Activated naive CD4-positive, alpha-beta T cell treated with anti-CD3 and anti-CD28 coated beads for 36 hours (primary cell): ENCODE results near the gene DOK1. TPM values are rescaled to one million over a fixed set of nuclear protein-coding genes. Genes with fewer than 3 reads are reported as not detected.

ENCODE experiments used
- CTCF ChIA-PET: fragments of 350-600 bp; sonication (Branson Sonifier 250); formaldehyde crosslinking; loops from one replicate; lab custom pipeline; 2021; ENCODE audit warnings: antibody characterized with exemption; lab: Charles Lee
- DNase-seq: peaks from one replicate; pipeline ENCODE4 v3.0.0-alpha.2; 2020
- H3K27ac Mint-ChIP-seq: one replicate; pipeline ENCODE4 v1.8.0; 2021; ENCODE audit warnings: mild to moderate bottlenecking, mixed read lengths
- H3K27me3 Mint-ChIP-seq: one replicate; pipeline ENCODE4 v1.8.0; 2021; ENCODE audit warnings: low read depth, mixed read lengths
- H3K36me3 Mint-ChIP-seq: one replicate; pipeline ENCODE4 v1.8.0; 2021; ENCODE audit warnings: low read depth, mixed read lengths
- H3K4me1 Mint-ChIP-seq: one replicate; pipeline ENCODE4 v1.8.0; 2021; ENCODE audit warnings: low read depth, mixed read lengths
- H3K4me3 Mint-ChIP-seq: one replicate; pipeline ENCODE4 v1.8.0; 2021; ENCODE audit warnings: mild to moderate bottlenecking, moderate library complexity, mixed read lengths
- H3K9me3 Mint-ChIP-seq: one replicate; pipeline ENCODE4 v1.8.0; 2021; ENCODE audit warnings: mixed read lengths
- intact Hi-C: fragments of 100-400 bp; cut with micrococcal nuclease; formaldehyde crosslinking; loops from one replicate; pipeline ENCODE4 v1.15.1; 2023
- total RNA-seq, 2 experiments: library from RNA; stranded (reverse); gene quantifications; one replicate each; pipeline ENCODE4 v1.2.3, GENCODE V29; 2021

Gene DOK1
- total RNA-seq, 2 experiments from 2014 or later: 12.3 to 13.2 TPM

DNA sequence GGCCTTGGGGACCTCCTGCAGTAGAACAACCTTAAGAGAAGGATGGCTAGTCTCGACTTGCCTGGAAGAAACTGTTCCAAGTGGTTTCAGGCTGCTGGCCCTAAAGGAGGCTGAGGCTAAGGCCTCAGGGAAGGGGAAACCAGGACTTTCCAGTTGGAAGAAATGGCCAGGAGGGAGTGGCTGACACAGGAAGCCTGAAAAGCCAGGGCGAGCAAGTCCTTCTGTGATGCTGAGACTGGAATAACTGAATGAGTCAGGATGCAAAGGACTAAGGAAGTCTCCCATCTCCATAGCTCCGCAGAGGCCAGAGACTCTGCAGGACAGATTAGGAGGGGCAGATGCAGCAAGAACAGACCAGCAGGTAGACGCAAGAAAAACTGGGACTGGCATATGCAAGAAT lies 17.4 kb upstream of the DOK1 start:
- Mint-ChIP-seq H3K36me3 (peaks cover 6% of the 10 kb centered on the region), H3K27me3 (peaks cover 14% of the 10 kb centered on the region), H3K4me3 (no peak overlapping the region), H3K27ac (no peak overlapping the region), H3K4me1 (peaks cover under 1% of the 10 kb centered on the region), H3K9me3 (no peaks in the 10 kb centered on the region)
- intact Hi-C loops: loop anchor here (10.0 kb wide), 1 partner anchor 712 kb away; the partner anchor contains the start of gene STAMBP
- CTCF ChIA-PET: no interaction called here
- DNase-seq: no peak

DNA sequence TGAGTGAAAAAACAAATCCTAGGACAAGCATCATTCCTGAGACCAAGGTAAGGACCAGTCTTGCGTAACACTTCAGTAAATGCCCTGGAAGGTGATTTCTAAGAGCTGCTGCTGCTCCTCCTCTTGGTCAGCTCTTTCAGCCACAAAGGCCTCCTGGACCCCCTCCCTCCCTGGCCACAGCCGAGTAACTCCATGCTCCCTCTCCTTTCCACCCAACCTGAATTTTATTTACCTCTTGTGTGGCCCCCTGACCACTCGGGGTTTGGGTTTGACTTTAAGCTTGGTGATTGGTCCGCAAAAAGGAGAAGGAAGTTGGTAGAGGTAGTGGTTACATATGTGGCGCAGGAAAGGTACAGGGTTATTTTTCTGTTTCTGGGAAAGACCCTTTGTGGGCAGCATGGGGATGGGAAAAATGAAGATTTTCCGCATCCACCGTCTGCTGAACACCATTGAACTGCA lies 15.6 kb upstream of the DOK1 start:
- no peak overlapping the region for H3K27ac Mint-ChIP-seq
- DNase-seq: no peak
- no peaks in the 10 kb centered on the region for H3K36me3 Mint-ChIP-seq

DNA sequence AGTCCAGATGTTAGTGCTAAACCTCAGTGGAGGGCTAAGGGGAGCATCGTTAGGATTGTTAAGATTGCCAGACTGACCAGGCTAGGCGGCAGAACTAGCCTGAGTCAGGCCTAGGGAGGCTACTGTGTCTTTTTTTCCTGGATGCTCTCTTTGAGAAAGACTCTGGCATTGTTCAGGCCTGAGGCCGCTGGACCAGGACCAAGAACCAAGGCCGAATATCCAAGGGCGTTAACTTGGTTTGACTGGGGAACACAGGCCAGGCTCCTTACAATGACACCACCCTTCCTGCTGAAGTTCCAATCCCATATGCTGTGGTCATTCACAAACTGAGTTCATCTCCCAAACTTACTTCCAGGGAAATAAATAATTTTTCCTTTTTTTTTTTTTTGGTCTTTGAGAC lies 14.2 kb upstream of the DOK1 start:
- no peak overlapping the region for H3K4me3 Mint-ChIP-seq
- CTCF ChIA-PET: interaction anchor here (1.8 to 2.6 kb wide), 2 partner anchors 46 to 57 kb away, joined by 4 to 10 read pairs; partner anchors contain the start of genes CCDC142 and TTC31
- intact Hi-C loops: no loop called here
- H3K9me3 Mint-ChIP-seq: no peaks in the 10 kb centered on the region
- DNase-seq: no peak
- H3K36me3 Mint-ChIP-seq: no peaks in the 10 kb centered on the region
- H3K27me3 Mint-ChIP-seq: peaks cover 27% of the 10 kb centered on the region
- H3K4me1 Mint-ChIP-seq: no peaks in the 10 kb centered on the region
- no peak overlapping the region for H3K27ac Mint-ChIP-seq

More for the DNA sequence above, 15.6 kb upstream of the DOK1 start:
- intact Hi-C loops: loop anchor here (10.0 kb wide), 1 partner anchor 714 kb away; the partner anchor contains the start of gene STAMBP
- CTCF ChIA-PET: interaction anchor here (1.0 to 2.6 kb wide), 4 partner anchors 10 to 56 kb away, joined by 3 to 10 read pairs (median 4); partner anchors contain the start of genes AUP1, CCDC142 and TTC31
- no peak overlapping the region for H3K4me3 Mint-ChIP-seq
- peaks cover 25% of the 10 kb centered on the region for H3K27me3 Mint-ChIP-seq
- H3K9me3 Mint-ChIP-seq: no peaks in the 10 kb centered on the region
- H3K4me1 Mint-ChIP-seq: no peaks in the 10 kb centered on the region

DNA sequence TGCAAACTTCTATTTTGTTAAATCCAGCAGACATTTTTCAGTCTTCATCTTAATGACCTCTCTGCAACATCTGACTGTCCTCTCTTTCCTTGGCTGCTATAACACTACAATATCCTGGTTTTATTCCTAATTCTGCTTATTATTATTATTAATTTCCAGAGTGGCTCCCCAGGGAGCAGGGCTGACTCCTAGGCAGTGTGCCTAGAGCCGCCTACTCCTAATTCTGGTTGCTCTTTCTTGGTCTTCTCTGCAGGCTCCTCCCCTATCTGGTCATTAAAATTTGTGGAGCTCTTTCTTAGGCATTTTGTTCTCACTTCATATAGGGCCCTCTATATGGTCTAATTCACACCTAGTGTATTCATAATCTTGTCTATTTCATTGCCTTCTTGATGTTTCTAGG lies 11.5 kb upstream of the DOK1 start:
- CTCF ChIA-PET: interaction anchor here (0.7 to 2.6 kb wide), 4 partner anchors 9 to 151 kb away, joined by 3 to 22 read pairs (median 4); no protein-coding TSS in a partner anchor
- Mint-ChIP-seq H3K27ac (no peak overlapping the region), H3K27me3 (peaks cover 37% of the 10 kb centered on the region), H3K4me3 (no peak overlapping the region), H3K9me3 (no peaks in the 10 kb centered on the region), H3K4me1 (no peaks in the 10 kb centered on the region), H3K36me3 (no peaks in the 10 kb centered on the region)
- DNase-seq: no peak
- intact Hi-C loops: no loop called here

DNA sequence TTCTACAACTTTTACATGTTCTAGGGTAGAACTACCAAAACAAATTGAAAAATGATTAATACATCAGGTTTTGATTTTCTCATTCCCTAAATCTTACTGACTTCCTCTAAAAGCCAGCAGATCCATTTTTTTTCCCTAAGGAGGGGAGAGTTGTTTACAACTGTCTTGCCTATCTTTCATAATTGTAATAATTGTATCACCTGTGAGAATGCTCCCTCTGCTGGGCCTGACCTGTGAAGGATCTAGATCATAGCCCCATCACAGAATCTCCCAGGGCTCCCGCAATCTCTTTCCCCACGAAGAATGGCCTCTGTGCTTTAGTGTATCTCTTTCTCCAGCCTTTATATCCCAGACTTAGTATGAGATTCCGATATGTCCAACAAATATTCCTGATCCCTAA lies 9.9 kb upstream of the DOK1 start:
- Mint-ChIP-seq H3K36me3 (no peaks in the 10 kb centered on the region), H3K4me1 (peaks cover 3% of the 10 kb centered on the region), H3K4me3 (no peak overlapping the region), H3K27me3 (peaks cover 35% of the 10 kb centered on the region), H3K27ac (no peak overlapping the region), H3K9me3 (no peaks in the 10 kb centered on the region)
- CTCF ChIA-PET: interaction anchor here (0.6 to 2.7 kb wide), 7 partner anchors 12 to 76 kb away, joined by 3 to 22 read pairs (median 3); no protein-coding TSS in a partner anchor
- peak; percentile 48 for DNase-seq
- intact Hi-C loops: loop anchor here (1.0 kb wide), 1 partner anchor 61 kb away; the partner anchor contains the start of gene TTC31

DNA sequence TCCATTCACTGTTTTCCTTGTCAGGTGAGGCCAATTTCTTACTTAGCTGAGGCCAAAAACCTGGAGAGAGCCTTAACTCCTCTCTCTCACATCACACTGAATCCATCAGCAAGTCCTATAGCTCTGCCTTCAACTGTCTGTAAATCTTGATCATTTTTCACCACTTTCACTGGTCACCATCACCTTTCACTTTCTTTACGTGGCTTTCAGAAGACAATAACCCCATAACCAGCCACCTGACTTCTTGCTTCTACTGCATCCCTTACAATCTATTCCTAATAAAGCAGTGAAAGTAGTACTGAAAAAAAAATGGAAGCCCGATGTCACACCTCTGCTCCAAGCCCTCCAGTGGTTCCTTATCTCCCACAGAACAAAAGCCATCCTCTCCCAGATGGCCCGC lies 8.5 kb upstream of the DOK1 start:
- H3K36me3 Mint-ChIP-seq: peaks cover 1% of the 10 kb centered on the region
- no peaks in the 10 kb centered on the region for H3K9me3 Mint-ChIP-seq
- DNase-seq: no peak
- H3K27ac Mint-ChIP-seq: no peak overlapping the region
- peaks cover 41% of the 10 kb centered on the region for H3K27me3 Mint-ChIP-seq
- CTCF ChIA-PET: interaction anchor here (0.8 to 2.7 kb wide), 3 partner anchors 13 to 41 kb away, joined by 3 to 8 read pairs (median 4); no protein-coding TSS in a partner anchor
- peaks cover 3% of the 10 kb centered on the region for H3K4me1 Mint-ChIP-seq
- intact Hi-C loops: no loop called here
- no peak overlapping the region for H3K4me3 Mint-ChIP-seq

DNA sequence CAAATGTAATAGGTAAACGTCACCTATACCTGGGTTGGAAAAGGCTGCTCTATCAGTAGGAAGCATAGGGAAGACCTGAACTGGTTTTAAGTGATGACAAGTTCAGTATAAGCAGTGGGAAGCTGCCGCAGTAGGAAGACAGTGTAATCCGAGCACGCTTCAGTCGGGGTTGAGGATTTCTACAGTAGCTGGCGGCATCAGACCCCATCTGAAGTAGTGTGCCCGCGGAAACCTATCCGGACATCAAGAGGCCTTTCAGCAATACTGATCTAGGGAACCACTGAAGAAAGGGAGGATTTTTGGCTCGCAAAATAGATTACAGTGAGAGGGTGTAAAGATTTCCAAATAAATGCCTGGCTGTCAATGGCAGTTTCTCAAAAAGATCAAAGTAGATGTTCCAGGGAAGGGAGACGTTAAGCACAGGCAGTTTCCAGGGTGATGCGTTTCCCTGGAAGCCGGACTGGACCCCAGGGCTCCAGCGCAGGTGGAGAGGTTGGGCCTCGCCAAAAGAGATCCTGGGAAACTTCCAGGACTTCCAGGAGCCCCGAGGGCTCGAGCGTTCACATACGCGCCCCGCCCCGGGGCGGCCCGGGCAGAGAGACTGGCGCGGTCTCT lies 6.1 kb upstream of the DOK1 start:
- Mint-ChIP-seq H3K27me3 (peaks cover 36% of the 10 kb centered on the region), H3K9me3 (no peaks in the 10 kb centered on the region), H3K36me3 (peaks cover 1% of the 10 kb centered on the region), H3K27ac (no peak overlapping the region), H3K4me1 (peaks cover 5% of the 10 kb centered on the region), H3K4me3 (peak overlapping the region; percentile 68)
- CTCF ChIA-PET: interaction anchor here (1.0 kb wide), 1 partner anchor 40 kb away, joined by 3 read pairs; no protein-coding TSS in a partner anchor
- intact Hi-C loops: no loop called here
- no peak for DNase-seq

DNA sequence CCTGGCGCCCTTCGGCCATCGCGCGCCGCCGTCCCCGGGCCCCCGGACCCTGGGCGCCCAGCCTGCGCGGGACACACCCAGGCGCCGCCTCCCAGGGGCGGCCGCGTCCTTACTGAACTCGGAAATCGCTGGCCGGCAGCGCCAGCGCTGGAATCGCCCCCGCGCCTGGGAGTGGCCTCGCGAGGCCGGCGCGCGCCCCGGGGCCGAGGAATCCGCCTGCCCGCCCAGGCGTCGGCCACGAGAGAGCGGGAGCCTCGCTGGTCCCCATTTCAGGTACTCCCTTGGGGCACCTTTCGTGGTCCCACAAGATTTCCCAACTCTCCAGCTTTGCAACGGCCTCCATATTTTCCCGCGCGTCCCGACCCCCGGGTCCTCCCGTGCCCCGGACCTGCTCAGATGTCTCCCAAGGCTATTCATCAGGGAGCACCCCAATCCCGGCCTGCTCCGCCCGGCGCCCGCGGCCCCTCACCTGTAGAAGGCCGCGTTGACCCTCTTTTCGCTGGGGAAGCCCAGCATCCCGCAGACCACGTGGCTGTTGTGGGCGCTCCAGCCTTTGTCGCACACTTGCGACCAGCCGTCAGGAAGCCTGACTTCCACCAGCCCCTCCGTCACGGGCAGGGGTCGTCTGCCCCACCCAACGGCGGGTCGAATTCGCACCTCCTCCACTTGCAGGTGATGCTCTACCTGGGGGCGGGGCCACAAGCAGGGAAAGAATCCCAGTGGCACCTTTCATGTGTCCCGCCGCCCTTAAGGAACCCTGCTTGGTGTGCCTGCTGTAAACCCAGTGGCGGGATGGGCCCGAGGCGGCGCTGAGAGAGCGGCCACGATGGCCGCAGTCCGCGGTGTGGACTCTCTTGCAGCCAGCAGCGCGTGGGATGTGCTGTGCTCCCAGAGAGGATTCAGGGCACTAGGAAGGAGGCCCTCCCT lies 5.4 kb upstream of the DOK1 start:
- Mint-ChIP-seq H3K36me3 (peaks cover 1% of the 10 kb centered on the region), H3K27ac (no peak overlapping the region), H3K27me3 (peaks cover 35% of the 10 kb centered on the region), H3K4me3 (peak overlapping the region; percentile 62), H3K4me1 (peaks cover 7% of the 10 kb centered on the region), H3K9me3 (no peaks in the 10 kb centered on the region)
- intact Hi-C loops: no loop called here
- no peak for DNase-seq
- CTCF ChIA-PET: interaction anchor here (1.0 kb wide), 1 partner anchor 39 kb away, joined by 3 read pairs; no protein-coding TSS in a partner anchor

DNA sequence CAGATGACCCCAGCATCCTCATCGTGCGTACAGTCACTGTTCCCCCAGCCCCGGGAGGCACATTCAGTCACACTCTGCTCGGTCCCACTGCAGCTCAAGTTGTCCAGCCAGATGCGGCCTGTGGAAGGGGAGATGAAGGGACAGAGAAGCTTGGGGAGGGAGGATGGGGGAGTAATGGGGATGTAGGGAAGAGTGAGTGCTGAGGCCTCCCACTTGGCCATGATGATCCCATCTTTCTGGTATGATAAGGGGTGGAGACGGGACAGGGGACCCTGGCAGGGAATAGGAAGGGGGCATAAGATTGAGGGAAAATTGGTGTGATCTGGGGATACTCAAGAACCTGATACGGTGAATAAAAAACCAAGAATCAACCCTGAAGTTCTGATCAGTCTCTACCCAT lies 4.3 kb upstream of the DOK1 start:
- CTCF ChIA-PET: interaction anchor here (0.9 to 1.2 kb wide), 3 partner anchors 18 to 38 kb away, joined by 3 to 8 read pairs (median 3); no protein-coding TSS in a partner anchor
- H3K27ac Mint-ChIP-seq: no peak overlapping the region
- intact Hi-C loops: no loop called here
- DNase-seq: no peak
- no peaks in the 10 kb centered on the region for H3K9me3 Mint-ChIP-seq
- H3K36me3 Mint-ChIP-seq: peaks cover 1% of the 10 kb centered on the region
- H3K4me3 Mint-ChIP-seq: peak overlapping the region; percentile 13
- H3K27me3 Mint-ChIP-seq: peaks cover 34% of the 10 kb centered on the region
- H3K4me1 Mint-ChIP-seq: peaks cover 7% of the 10 kb centered on the region

DNA sequence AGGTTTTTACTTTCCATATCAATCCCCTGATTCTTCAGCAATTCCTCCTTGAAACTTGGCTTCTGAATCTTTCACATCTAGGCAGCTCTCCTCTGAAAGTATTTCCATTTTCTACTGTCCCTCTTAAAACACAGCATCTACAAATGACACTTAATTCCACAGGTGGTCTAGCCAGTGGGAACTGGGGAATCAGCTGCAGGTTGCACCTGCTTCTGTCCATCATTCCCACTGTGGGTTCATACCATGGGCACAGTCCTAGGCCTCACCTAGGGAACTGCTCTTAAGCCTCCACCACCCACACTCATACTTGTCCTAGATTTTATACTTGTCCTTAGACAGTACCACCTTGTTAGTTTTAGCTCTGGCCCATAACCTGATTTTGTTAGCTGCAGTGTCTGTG lies 3.0 kb upstream of the DOK1 start:
- CTCF ChIA-PET: interaction anchor here (0.6 to 1.3 kb wide), 2 partner anchors 8 to 35 kb away, joined by 3 to 4 read pairs; no protein-coding TSS in a partner anchor
- intact Hi-C loops: no loop called here
- Mint-ChIP-seq H3K27me3 (peaks cover 31% of the 10 kb centered on the region), H3K27ac (no peak overlapping the region), H3K4me1 (peaks cover 7% of the 10 kb centered on the region), H3K4me3 (no peak overlapping the region), H3K36me3 (peaks cover 5% of the 10 kb centered on the region), H3K9me3 (no peaks in the 10 kb centered on the region)
- DNase-seq: no peak

DNA sequence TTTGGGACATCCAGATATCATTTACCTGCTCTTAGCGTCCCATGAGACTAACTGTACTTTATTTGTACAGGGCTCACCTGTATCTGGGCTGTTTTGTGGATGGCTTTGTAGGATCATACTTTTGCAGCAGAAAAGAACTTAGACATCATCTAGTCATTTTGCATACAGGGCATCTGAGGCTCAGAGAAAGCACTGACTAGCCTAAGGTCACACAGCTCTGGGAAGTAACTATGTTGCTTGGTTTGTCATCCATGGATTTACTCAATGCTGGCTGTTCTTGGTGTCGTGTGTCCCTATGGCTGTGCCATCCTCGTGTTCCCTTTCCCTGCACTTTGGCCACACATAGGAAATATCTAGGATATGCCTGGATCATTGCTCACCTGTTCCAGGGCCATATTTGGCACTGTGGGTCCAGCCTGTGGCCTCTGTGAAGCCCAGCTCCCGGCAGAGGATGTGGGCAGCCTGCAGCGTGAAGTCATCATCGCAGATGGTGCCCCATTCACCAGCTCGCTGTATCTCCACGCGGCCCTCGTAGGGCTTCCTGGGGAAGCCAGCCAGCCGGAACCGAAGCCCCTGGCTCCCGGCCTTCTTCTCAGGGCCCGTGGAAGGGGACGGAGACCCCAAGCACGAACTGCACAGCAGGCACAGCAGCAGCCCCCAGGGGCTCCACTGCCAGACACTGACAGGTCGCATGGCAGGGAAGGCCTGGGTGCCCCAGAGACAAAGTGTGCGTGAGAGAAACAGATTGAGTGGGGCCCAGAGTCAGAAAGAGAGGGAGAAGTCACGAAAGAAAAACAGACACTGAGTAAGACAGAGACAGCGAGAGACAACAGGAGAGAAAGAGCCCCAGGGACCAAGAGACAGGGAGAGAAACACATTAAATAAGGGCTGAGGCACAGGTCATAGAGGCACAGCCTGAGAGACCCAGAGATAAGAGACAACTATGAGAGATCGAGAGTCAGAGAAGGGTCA lies 2.3 kb upstream of the DOK1 start:
- no peaks in the 10 kb centered on the region for H3K9me3 Mint-ChIP-seq
- no peak for DNase-seq
- H3K27me3 Mint-ChIP-seq: peaks cover 30% of the 10 kb centered on the region
- no peak overlapping the region for H3K4me3 Mint-ChIP-seq
- intact Hi-C loops: no loop called here
- H3K36me3 Mint-ChIP-seq: peaks cover 5% of the 10 kb centered on the region
- H3K4me1 Mint-ChIP-seq: peaks cover 7% of the 10 kb centered on the region
- no peak overlapping the region for H3K27ac Mint-ChIP-seq
- CTCF ChIA-PET: interaction anchor here (0.6 to 1.3 kb wide), 2 partner anchors 9 to 35 kb away, joined by 3 to 4 read pairs; no protein-coding TSS in a partner anchor
